K562 (cell line): ENCODE data around the gene LRRC74B. TPM values are rescaled to one million over a fixed set of nuclear protein-coding genes. Genes with fewer than 3 reads are reported as not detected.

ENCODE experiments used
- ATF2 ChIP-seq: sonication (generic); formaldehyde crosslinking; IDR thresholded peaks from 2 replicates; pipeline ENCODE4 v1.8.1; 2022; ENCODE audit warnings: missing genetic modification reagents
- CBX2 ChIP-seq: fragments of 200-600 bp; sonication (generic); IDR thresholded peaks from one replicate; pipeline ENCODE4 v1.6.1; 2012; ENCODE audit warnings: mild to moderate bottlenecking, low read length, inconsistent platforms; ENCODE audit not compliant: insufficient read depth, poor library complexity, severe bottlenecking
- CREB5 ChIP-seq: fragments of 250-450 bp; sonication (Bioruptor Pico); IDR thresholded peaks from 2 replicates; pipeline ENCODE4 v1.5.0; 2020; ENCODE audit warnings: mild to moderate bottlenecking
- E2F4 ChIP-seq: sonication (generic); formaldehyde crosslinking; IDR thresholded peaks from 2 replicates; pipeline ENCODE4 v1.8.0; 2022; ENCODE audit warnings: mild to moderate bottlenecking, low read depth, missing genetic modification reagents
- HDAC6 ChIP-seq: IDR thresholded peaks from 2 replicates; pipeline ENCODE4 v1.6.1; 2012; ENCODE audit warnings: low read depth, mild to moderate bottlenecking, control low read depth, inconsistent platforms, low read length, moderate library complexity
- MECOM ChIP-seq: fragments of 250-450 bp; sonication (Bioruptor Pico); IDR thresholded peaks from 2 replicates; pipeline ENCODE4 v1.8.0; 2022; ENCODE audit warnings: inconsistent platforms
- SIRT6 ChIP-seq: IDR thresholded peaks from one replicate; pipeline ENCODE4 v1.6.1; 2012; ENCODE audit warnings: low read depth, mild to moderate bottlenecking, control low read depth, inconsistent platforms, low read length, moderate library complexity
- SNAPC5 ChIP-seq: fragments of 250-450 bp; sonication (Bioruptor Pico); IDR thresholded peaks from 2 replicates; pipeline ENCODE4 v1.8.0; 2021; ENCODE audit warnings: moderate library complexity, mild to moderate bottlenecking, inconsistent platforms
- SRF ChIP-seq, 2 experiments: fragments of 250-450, 450-650 bp in 1 of 2; sonication (Bioruptor Pico) in 1 of 2; sonication (generic) in 1 of 2; formaldehyde crosslinking; IDR thresholded peaks; 2 replicates each; pipeline versions ENCODE4 v1.5.0 to v1.5.1; 2020 to 2022; ENCODE audit warnings: mild to moderate bottlenecking in 1 of 2, missing genetic modification reagents in 1 of 2
- SUPT5H ChIP-seq: fragments of 450-650 bp; IDR thresholded peaks from 2 replicates; pipeline ENCODE4 v1.6.1; 2016
- TAF7 ChIP-seq: fragments of 450-650 bp; IDR thresholded peaks from 2 replicates; pipeline ENCODE4 v1.6.1; 2016; ENCODE audit warnings: missing genetic modification characterization, missing compliant biosample characterization
- TFAP4 ChIP-seq: sonication (generic); formaldehyde crosslinking; IDR thresholded peaks from 2 replicates; pipeline ENCODE4 v1.8.0; 2022; ENCODE audit warnings: missing genetic modification reagents, mild to moderate bottlenecking, moderate library complexity, borderline replicate concordance
- USF2 ChIP-seq: sonication (generic); formaldehyde crosslinking; IDR thresholded peaks from 2 replicates; pipeline ENCODE4 v1.5.0; 2020; ENCODE audit warnings: missing genetic modification reagents
- ZBTB11 ChIP-seq, 3 experiments: fragments of 200-800 bp in 1 of 3; fragments of 250-450 bp in 1 of 3; fragments of 450-650 bp in 1 of 3; sonication (Bioruptor Pico) in 1 of 3; sonication (Bioruptor generic) in 1 of 3; formaldehyde crosslinking in 1 of 3; IDR thresholded peaks; 2 replicates each; pipeline versions ENCODE4 v1.6.1 to v1.8.0; 2016 to 2022; ENCODE audit warnings: mild to moderate bottlenecking in 2 of 3, missing genetic modification characterization in 2 of 3, missing compliant biosample characterization in 1 of 3, moderate library complexity in 1 of 3
- ZC3H11A ChIP-seq: IDR thresholded peaks from 2 replicates; pipeline ENCODE4 v1.6.1; 2012; ENCODE audit warnings: low read depth, low read length, improper control_type of control experiment
- ZNF239 ChIP-seq: fragments of 250-450 bp; sonication (Bioruptor Pico); IDR thresholded peaks from 2 replicates; pipeline ENCODE4 v1.4.0; 2020; ENCODE audit warnings: mild to moderate bottlenecking
- ZNF41 ChIP-seq: fragments of 250-450 bp; sonication (Bioruptor Pico); conservative IDR thresholded peaks from 2 replicates; pipeline ENCODE4 v1.4.0; 2020; ENCODE audit warnings: mild to moderate bottlenecking
- polyA plus RNA-seq, 8 experiments: library from polyadenylated mRNA; depleted of rRNA in 4 of 8; stranded (reverse) in 5 of 8; unstranded in 3 of 8; fragments of >200 nt; fragmentation: Nextera tagmentation in 2 of 8; fragmentation: Illumina TruSeq in 1 of 8; extraction: Ambion mirVana in 2 of 8; extraction: Trizol in 1 of 8; gene quantifications; 2 replicates each; pipeline versions ENCODE4 v1.2.1 to v1.2.3, GENCODE V29; 2011 to 2014; ENCODE audit warnings: inconsistent platforms in 1 of 8, missing spikeins in 1 of 8
- total RNA-seq, 7 experiments: library from RNA; depleted of rRNA in 6 of 7; stranded (reverse); fragments of >200 nt in 6 of 7; fragmentation: Illumina TruSeq in 2 of 7; extraction: Trizol in 2 of 7; gene quantifications; 2 replicates each; pipeline versions ENCODE4 v1.2.1 to v1.2.3, GENCODE V29; 2011 to 2021; ENCODE audit warnings: low replicate concordance in 1 of 7

The LRRC74B gene
- total and polyA plus RNA-seq, 9 of the 15 experiments (the other 6 are each of a cell fraction or from before 2014, with no cell fraction given), result not detected

GRCh38 chr22:21014202-21014725, 31.5 kb upstream of the LRRC74B start (continued):
- TF ChIP-seq CREB5 (CRISPR knock-in tag), result peak; percentile 88; the same call in 1 of the 2 replicates
- 0 out of 2 replicates have a peak, but pooled peaks have one; percentile 21 for TF ChIP-seq ZC3H11A
- TF ChIP-seq E2F4, result no peak
- TF ChIP-seq CBX2, result no peak
- no peak for TF ChIP-seq USF2 (CRISPR knock-in tag)
- TF ChIP-seq ZNF41, result no peak; the same call in 1 of the 2 replicates
- TF ChIP-seq HDAC6, result peak; percentile 43; the same call in 1 of the 2 replicates
- TF ChIP-seq SNAPC5 (CRISPR knock-in tag), result no peak
- TF ChIP-seq SUPT5H, result no peak
- peak in 1 of 3 experiments; percentile 73; a peak in 2 of 6 replicates for TF ChIP-seq ZBTB11 (CRISPR knock-in tag; IDR thresholded peaks at IDR 0.05)
- no peak for TF ChIP-seq ATF2
- TF ChIP-seq TAF7 (tag), result no peak; the same call in 1 of the 2 replicates
- no peak for TF ChIP-seq MECOM (CRISPR knock-in tag)
- TF ChIP-seq TFAP4 (CRISPR knock-in tag), result no peak
- TF ChIP-seq SIRT6, result no peak
- TF ChIP-seq SRF (CRISPR knock-in tag; IDR thresholded peaks at IDR 0.05), result 0 out of 4 replicates have a peak, but pooled peaks of 1 of the 2 experiments have one; percentile 35
- no peak for TF ChIP-seq ZNF239 (CRISPR knock-in tag)
